Fibroblast of skin of right quadriceps (primary cell): Measurements from ENCODE around the gene DOCK11.
"Not testable (repeated sequence)": the region's sequence is repeated elsewhere in the genome, so short reads cannot be mapped to it uniquely, and the experiment has no call there.

Experiments
- DNase-seq: peaks from one replicate; pipeline ENCODE4 v3.0.0-alpha.2; 2013

DOCK11 gene

GRCh38 chrX:118715917-118716316 lies 220.3 kb downstream of the DOCK11 start:
- not testable (repeated sequence) for DNase-seq

DNA sequence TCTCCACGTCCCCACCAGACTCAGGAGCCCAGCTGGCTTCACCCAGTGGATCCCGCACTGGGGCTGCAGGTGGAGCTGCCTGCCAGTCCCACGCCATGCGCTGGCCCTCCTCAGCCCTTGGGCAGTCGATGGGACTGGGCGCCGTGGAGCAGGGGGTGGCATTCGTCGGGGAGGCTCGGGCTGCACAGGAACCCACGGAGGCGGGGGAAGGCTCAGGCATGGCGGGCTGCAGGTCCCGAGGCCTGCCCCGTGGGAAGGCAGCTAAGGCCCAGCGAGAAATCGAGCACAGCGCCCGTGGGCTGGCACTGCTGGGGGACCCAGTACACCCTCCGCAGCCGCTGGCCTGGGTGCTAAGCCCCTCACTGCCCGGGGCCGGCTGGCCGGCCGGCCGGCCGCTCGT lies 221.2 kb downstream of the DOCK11 start:
- not testable (repeated sequence) for DNase-seq

GRCh38 chrX:118717678-118718391 lies 222.2 kb downstream of the DOCK11 start:
- no peak for DNase-seq

DNA sequence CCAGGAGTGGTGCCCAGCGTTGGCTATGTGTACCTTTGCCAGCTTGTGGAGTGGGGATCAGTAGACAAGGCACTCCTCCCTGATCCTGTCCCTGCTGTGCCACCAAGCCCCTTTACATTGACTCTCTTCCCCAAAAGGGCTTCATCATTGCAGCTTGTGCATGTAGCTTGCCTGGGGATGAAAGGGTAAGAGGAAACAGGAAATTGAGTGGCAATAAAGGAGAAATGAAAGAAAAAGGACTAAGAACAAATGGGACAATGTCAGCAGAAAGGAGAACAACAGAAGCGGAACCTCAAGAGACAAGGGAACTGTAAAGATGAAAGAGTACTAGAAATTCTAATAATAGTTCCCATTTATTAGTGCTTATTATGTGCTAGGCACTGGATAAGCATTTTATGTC lies 223.1 kb downstream of the DOCK11 start:
- DNase-seq: no peak

GRCh38 chrX:118720058-118720707 lies 224.6 kb downstream of the DOCK11 start:
- DNase-seq: no peak

GRCh38 chrX:118723376-118723775 lies 227.8 kb downstream of the DOCK11 start:
- DNase-seq: no peak

DNA sequence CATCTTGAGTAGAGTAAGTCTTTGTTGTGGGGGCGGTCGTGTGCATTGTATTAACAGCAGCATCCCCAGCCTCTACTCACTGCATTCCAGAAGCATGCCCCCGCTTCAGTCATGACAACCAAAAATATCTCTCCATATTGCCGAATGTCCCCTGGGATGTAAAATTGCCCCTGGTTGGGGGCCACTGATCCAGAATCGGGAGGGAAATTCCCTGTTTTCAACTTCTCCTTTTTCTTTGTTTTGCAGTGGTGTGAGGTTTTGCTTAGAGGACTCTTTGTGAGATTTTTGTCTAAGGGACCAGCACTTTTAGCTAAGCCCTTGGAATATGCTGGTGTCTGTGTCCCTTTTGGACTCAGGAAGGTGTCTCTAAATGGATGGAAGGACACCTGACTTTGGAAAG lies 228.8 kb downstream of the DOCK11 start:
- DNase-seq: no peak

DNA sequence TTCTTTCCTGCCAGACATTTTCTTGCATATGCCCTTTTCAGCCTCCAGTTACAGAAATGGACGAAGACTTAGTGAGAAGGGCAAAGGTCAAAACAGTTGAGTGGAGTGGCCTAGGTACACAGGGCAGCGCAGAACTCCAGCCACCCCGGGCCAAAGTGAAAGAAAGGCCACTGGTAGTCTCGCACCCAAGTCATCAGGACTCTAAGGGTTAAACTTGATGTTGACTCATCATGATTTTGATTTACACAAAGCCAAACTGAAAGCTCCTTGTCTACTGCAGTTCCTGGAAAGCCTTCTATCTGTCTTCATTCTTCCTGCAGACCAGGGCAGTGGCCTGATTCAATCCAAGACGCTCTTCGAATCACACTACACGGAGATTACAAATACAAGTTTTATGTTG lies 229.2 kb downstream of the DOCK11 start:
- DNase-seq: peak; percentile 8

DNA sequence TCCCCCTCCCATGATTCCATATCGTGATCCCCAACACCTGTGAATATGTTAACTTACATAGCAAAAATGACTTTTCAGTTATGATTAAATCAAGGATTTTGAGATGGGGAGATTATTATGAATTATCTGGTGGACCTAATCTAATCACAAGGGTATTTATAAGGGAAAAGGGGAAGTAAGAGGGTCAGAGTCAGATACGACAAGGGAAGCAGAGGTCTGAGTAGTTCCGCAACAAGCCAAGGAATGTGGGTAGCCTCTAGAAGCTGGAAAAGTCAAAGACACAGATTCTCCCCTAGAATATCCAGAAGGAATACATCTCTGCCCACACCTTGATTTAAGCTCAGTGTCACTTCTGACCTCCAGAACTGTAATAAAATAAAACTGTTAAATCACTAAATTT lies 230.8 kb downstream of the DOCK11 start:
- DNase-seq: no peak

DNA sequence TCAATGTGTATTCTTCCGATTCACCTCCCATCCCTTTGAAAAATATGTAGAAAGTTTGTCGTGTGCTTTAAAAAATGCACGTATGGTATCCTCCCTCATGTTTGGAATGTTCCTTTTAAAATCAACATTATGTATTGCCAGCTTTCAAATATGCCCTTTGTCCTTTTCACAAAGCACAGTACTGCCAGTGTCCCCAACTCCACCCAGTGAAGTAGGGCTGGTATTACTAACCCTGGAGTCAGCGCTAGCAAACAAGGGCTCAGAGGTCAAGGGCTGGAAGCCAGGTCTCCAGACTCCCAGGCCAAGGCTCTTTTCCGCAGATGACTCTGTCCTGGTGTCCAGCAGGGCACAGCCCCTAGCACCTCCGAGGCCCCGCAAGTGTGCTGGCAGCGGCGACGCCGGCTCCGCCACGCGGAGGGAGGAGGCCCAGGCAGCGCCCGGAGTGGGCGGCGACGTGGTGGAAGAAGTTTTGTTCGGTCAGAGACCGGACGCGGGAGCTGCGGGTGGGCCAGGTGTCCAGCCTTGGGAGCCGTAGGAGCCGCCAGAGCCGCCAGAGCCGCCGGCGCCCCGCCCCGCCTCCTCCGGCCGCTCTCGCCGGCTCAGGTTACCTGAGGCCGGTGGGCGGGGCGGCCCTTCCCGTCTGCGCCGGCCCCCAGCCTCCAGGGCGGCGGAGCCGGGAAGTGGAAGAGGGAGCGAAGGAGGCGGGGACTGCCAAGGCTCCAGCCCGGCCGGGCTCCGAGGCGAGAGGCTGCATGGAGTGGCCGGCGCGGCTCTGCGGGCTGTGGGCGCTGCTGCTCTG lies 231.5 kb downstream of the DOCK11 start, which contains the start of gene IL13RA1:
TSS of gene IL13RA1 (plus strand) at position 720 of the 799 bp plus-strand sequence. CDS start at position 753, 33 bp downstream.
- peak; percentile 84 for DNase-seq

DNA sequence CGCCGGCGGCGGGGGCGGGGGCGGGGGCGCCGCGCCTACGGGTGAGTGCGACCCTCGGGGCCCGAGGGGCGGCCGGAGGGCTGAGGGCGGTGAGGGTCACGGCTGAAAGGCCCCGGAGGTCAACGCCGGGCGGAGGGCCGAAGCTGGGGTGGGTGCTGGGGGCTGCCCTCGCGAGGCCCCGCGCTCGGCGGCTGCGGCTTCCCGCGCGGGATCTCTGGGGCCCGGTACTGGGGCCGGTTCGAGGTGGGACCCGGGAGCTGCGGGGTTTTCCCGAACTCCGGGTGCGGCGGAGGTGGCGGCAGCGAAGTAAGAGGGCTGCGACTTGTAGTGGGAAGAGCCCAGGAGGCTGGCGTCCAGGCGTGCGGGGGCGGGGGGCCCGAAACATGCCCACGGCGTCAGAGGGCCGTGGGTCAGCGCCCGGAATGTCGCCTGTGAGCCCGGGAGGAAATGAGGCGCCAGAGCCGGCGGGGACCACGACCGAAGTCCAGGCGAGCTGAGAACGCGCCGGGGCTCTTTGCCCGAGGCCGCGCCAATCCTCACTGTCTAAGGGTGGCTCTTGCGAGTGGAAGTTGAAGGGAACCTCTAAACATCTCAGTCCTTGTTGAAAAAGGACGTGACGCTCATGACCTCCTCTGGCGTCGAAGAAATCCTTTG lies 232.2 kb downstream of the DOCK11 start:
- DNase-seq: peak; percentile 10

GRCh38 chrX:118729042-118729652 lies 233.5 kb downstream of the DOCK11 start:
- no peak for DNase-seq

DNA sequence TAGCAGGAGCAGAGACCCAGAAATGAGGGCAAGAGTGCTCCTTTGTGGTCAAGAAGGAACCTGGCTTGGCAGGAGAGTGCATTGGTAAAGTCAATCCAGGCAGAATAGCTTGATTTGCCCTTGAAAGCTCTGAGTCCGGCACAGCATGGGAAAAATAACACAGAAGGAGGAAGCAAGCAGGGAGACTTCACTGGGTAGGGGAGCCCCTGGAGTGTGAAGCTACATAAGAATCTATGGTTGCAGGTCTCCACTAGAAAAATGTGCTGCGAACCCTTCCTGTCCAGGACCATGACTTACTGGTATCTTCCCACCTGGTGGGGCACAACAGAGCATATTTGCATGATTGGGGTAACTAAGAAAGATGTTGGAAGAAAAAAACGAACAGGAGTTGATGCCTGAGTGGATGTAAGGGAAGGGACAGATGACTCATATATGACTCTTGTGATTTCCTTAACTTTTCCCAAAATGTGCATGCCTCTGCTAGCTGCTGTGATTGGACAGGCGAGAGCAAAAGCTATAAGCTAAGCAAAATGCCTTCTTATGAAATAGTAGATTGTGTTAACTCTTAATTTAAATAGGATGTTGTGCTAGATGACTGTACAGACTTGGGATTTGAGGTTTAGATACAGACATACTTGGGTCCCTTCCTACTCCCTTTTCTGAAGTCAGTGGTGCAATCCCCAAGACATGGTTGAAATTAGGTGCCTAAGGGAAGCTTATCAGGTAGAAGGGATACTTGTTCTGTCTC lies 235.1 kb downstream of the DOCK11 start:
- DNase-seq: peak; percentile 91

- not testable (repeated sequence) for DNase-seq
These were observed 236.9 kb downstream of the DOCK11 start for GRCh38 chrX:118732551-118732950.

- DNase-seq: no peak
These were observed 239.3 kb downstream of the DOCK11 start for GRCh38 chrX:118734909-118735308.
